GM12878 (cell line): ENCODE data around the gene RRAD. TPM values are rescaled to one million over a fixed set of nuclear protein-coding genes. Genes with fewer than 3 reads are reported as not detected.

Source experiments
- BACH1 ChIP-seq: fragments of 450-650 bp; IDR thresholded peaks from 2 replicates; pipeline ENCODE4 v1.6.1; 2017; ENCODE audit warnings: mild to moderate bottlenecking, borderline replicate concordance
- BMI1 ChIP-seq: fragments of 450-650 bp; IDR thresholded peaks from 2 replicates; pipeline ENCODE4 v1.6.1; 2016; ENCODE audit warnings: mild to moderate bottlenecking, moderate library complexity, borderline replicate concordance
- CHD1 ChIP-seq: IDR thresholded peaks from 2 replicates; pipeline ENCODE4 v1.6.1; 2012; ENCODE audit warnings: low read depth, low read length, improper control_type of control experiment
- DPF2 ChIP-seq: fragments of 450-650 bp; IDR thresholded peaks from 2 replicates; pipeline ENCODE4 v1.6.1; 2017; ENCODE audit warnings: mild to moderate bottlenecking
- ELK1 ChIP-seq: IDR thresholded peaks from 2 replicates; pipeline ENCODE4 v1.6.1; 2012; ENCODE audit warnings: low read depth, low read length, improper control_type of control experiment
- EP300 ChIP-seq, 2 experiments: fragments of 150-350 bp in 1 of 2; IDR thresholded peaks; 2 replicates each; pipeline ENCODE4 v1.6.1; 2011 to 2012; ENCODE audit warnings: low read depth in 2 of 2, low read length in 2 of 2, borderline replicate concordance in 1 of 2, improper control_type of control experiment in 1 of 2, inconsistent platforms in 1 of 2; ENCODE audit not compliant: control insufficient read depth in 1 of 2
- EZH2 ChIP-seq: IDR thresholded peaks from 2 replicates; pipeline ENCODE4 v1.6.1; 2012; ENCODE audit warnings: low read depth, mild to moderate bottlenecking, control low read depth, inconsistent platforms, low read length, borderline replicate concordance; ENCODE audit not compliant: control insufficient read depth
- IRF5 ChIP-seq: fragments of 450-650 bp; IDR thresholded peaks from 2 replicates; pipeline ENCODE4 v1.6.1; 2017; ENCODE audit warnings: borderline replicate concordance
- NBN ChIP-seq: fragments of 450-650 bp; IDR thresholded peaks from 2 replicates; pipeline ENCODE4 v1.6.1; 2016
- RELB ChIP-seq: fragments of 450-650 bp; IDR thresholded peaks from 2 replicates; pipeline ENCODE4 v1.6.1; 2017; ENCODE audit warnings: low read depth, mild to moderate bottlenecking, moderate library complexity
- SIX5 ChIP-seq: IDR thresholded peaks from 2 replicates; pipeline ENCODE4 v1.6.1; 2011; ENCODE audit warnings: mild to moderate bottlenecking, low read depth, low read length, moderate library complexity; ENCODE audit not compliant: severe bottlenecking
- SP1 ChIP-seq: IDR thresholded peaks from one replicate; pipeline ENCODE4 v1.6.1; 2011; ENCODE audit warnings: low read depth, low read length
- SPI1 ChIP-seq: IDR thresholded peaks from 2 replicates; pipeline ENCODE4 v1.6.1; 2011; ENCODE audit warnings: low read depth, mild to moderate bottlenecking, low read length, moderate library complexity, borderline replicate concordance; ENCODE audit not compliant: insufficient read depth
- ZBTB40 ChIP-seq: fragments of 450-650 bp; IDR thresholded peaks from 2 replicates; pipeline ENCODE4 v1.6.1; 2016; ENCODE audit warnings: mild to moderate bottlenecking, moderate library complexity, borderline replicate concordance
- ZNF207 ChIP-seq: fragments of 450-650 bp; IDR thresholded peaks from 2 replicates; pipeline ENCODE4 v1.6.1; 2014; ENCODE audit warnings: antibody characterized with exemption, mild to moderate bottlenecking, borderline replicate concordance
- ZNF592 ChIP-seq: fragments of 450-650 bp; IDR thresholded peaks from 2 replicates; pipeline ENCODE4 v1.6.1; 2017; ENCODE audit warnings: mild to moderate bottlenecking, moderate library complexity
- polyA plus RNA-seq, 11 experiments: library from polyadenylated mRNA; depleted of rRNA in 4 of 11; unstranded in 6 of 11; stranded (reverse) in 5 of 11; fragments of >200 nt; fragmentation: Nextera tagmentation in 4 of 11; fragmentation: Illumina TruSeq in 1 of 11; extraction: Ambion mirVana in 4 of 11; extraction: Trizol in 1 of 11; gene quantifications; 1 replicate in 1 of 11; 2 replicates in 10 of 11; pipeline versions ENCODE4 v1.2.1 to v1.2.3, GENCODE V29; 2011 to 2016; ENCODE audit warnings: inconsistent platforms in 2 of 11, missing spikeins in 2 of 11, low read depth in 1 of 11
- total RNA-seq, 4 experiments: library from RNA; depleted of rRNA in 3 of 4; stranded (reverse); fragments of >200 nt in 3 of 4; fragmentation: Illumina TruSeq in 1 of 4; extraction: Trizol in 1 of 4; gene quantifications; 2 replicates each; pipeline versions ENCODE4 v1.2.1 to v1.2.3, GENCODE V29; 2013 to 2021

Gene RRAD
- total and polyA plus RNA-seq, 10 of the 15 experiments (the other 5 are each of a cell fraction or from before 2014, with no cell fraction given), result 0.11 to 8.5 (median 2.8) TPM

- no peak for TF ChIP-seq ZBTB40
- TF ChIP-seq BACH1, result peak; percentile 66; the same call in 1 of the 2 replicates
- TF ChIP-seq SPI1, result peak; percentile 50; the same call in 1 of the 2 replicates
- peak in 1 of 2 experiments; percentile 46; a peak in 1 of 4 replicates for TF ChIP-seq EP300 (IDR thresholded peaks at IDR 0.05; ENCODE audit: borderline replicate concordance in 1 of 2, control insufficient read depth in 1 of 2, low read depth in 2 of 2, low read length in 2 of 2)
- TF ChIP-seq DPF2, result peak; percentile 83
- TF ChIP-seq IRF5, result no peak
- TF ChIP-seq EZH2, result no peak
- TF ChIP-seq SIX5, result no peak
- TF ChIP-seq CHD1, result no peak
- no peak for TF ChIP-seq BMI1
- no peak for TF ChIP-seq ELK1
- peak; percentile 76 for TF ChIP-seq RELB
- TF ChIP-seq ZNF592, result no peak
- TF ChIP-seq SP1, result no peak
- TF ChIP-seq ZNF207, result peak; percentile 67; the same call in 1 of the 2 replicates
- TF ChIP-seq NBN, result peak; percentile 86
Measured at GRCh38 chr16:66872943-66873684, 52.2 kb downstream of the RRAD start (continued).
